Activated naive CD4-positive, alpha-beta T cell treated with anti-CD3 and anti-CD28 coated beads, Interleukin-2, amount 50 U/mL, for 16 hours (primary cell): Measurements from ENCODE around the gene NAALADL1.

Source experiments
- DNase-seq: peaks from one replicate; pipeline ENCODE4 v3.0.0-alpha.2; 2020

The NAALADL1 gene, protein sequence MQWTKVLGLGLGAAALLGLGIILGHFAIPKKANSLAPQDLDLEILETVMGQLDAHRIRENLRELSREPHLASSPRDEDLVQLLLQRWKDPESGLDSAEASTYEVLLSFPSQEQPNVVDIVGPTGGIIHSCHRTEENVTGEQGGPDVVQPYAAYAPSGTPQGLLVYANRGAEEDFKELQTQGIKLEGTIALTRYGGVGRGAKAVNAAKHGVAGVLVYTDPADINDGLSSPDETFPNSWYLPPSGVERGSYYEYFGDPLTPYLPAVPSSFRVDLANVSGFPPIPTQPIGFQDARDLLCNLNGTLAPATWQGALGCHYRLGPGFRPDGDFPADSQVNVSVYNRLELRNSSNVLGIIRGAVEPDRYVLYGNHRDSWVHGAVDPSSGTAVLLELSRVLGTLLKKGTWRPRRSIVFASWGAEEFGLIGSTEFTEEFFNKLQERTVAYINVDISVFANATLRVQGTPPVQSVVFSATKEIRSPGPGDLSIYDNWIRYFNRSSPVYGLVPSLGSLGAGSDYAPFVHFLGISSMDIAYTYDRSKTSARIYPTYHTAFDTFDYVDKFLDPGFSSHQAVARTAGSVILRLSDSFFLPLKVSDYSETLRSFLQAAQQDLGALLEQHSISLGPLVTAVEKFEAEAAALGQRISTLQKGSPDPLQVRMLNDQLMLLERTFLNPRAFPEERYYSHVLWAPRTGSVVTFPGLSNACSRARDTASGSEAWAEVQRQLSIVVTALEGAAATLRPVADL

DNA sequence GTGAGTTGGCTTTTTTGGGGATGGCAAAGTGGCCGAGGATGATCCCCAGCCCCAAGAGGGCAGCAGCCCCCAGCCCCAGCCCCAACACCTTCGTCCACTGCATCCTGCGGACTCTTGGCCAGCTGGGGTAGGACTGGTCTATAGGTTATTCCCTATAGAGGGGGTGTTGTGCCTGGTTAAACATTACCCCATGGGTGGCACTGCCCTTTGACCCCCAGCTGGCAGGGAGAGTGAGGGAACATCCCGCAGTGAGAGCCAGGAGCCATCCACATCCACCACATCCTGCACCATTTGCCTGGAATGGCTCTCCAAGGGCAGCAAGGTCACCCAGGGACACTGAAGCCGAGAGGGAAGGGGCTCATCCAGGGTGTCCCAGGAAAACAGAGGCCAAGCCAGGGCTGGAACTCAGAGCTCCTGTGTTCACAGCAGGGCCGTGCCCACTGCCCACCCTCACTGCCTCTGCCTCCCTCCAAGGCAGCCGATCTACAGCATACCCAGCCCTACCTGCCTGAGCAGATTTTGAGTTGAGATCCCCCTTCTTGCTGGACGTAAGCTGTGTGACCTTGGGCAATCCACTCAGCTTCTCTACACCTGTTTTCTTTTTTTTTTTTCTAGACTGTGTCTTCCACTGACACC, at the start of gene NAALADL1:
Gene NAALADL1 (minus strand): TSS at position 135 of the 636 bp plus-strand sequence. CDS start 32 bp downstream, at position 103.
- no peak for DNase-seq

DNA sequence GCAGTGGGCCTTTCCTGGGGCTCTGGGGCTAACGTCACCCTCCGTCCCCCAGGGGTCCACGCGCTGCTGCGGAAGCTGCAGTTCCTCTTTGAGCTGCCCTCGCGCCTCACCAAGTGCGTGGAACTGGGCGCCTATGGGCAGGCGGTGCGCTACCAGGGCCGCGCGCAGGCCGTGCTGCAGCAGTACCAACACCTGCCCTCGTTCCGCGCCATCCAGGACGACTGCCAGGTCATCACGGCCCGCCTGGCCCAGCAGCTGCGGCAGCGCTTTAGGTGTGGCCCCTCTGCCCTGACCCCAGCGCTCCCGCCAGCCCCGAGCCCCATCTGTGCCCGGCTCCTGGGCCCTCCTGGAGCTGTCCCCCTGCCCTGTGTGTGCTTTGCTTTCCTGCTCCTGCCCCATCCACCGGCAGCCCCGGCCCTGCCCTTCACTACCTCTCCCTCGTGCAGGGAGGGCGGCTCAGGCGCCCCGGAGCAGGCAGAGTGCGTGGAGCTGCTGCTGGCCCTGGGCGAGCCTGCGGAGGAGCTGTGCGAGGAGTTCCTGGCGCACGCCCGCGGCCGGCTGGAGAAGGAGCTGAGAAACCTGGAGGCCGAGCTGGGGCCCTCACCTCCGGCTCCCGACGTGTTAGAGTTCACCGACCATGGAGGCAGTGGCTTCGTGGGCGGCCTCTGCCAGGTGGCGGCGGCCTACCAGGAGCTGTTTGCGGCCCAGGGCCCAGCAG, 49.6 kb upstream of the NAALADL1 start:
- DNase-seq: no peak

DNA sequence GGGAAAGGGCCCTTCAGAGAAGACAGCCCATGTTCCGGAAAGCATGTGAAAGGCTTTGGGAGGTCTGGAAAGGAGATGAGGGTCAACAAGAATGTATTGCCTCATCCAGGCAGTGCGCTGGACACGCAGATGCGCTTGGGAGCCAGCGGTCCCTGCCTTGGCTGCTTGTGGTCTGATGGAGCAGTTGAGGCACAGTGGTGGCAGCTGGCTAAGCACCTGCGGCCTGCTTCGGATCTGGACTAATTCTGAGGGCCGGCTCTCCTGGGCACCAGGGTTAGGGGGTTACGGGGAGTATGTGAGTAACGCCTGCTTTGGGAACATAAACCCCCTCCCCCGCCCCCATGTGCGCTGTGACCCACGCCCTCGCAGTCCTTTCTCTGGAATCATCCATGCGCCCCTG, 48.7 kb upstream of the NAALADL1 start:
- DNase-seq: no peak

DNA sequence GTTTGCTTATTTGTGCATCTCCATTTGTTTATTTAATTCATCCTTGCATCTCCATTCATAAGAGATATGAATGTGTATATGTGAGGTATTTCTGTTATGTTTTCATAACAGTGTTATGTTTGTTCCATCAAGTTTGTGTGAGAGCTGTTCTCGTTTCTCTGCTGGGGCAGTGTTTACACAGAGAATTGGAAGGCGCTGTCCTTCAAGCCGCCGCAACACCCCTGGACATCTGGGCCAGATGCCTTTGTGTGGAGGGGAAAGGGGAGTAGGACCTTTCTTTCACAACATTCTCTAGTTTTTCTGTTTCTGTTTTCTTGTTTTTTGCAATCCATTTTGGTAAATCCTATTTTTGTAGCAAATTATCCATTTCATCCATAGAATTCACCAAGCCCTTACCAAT, 46.3 kb upstream of the NAALADL1 start:
- DNase-seq: no peak

DNA sequence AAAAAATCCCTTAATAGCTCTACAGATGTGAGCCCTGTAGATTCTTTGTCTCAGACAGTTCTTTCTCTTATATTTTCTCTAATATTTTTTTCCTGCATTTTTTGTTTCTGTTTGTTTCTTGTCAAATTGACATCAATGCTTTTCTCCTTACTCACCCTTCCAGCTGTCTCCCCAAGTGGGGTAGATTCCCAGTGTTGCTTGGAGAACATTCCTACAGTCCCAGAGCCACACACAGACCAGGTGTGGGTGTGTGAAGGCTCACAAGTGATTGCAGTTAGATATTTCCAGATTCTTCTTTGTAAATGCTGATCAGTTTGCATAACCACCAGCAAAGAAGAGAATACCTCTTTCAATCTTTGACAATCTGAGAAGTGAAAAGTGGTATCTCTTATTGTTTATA, 45.1 kb upstream of the NAALADL1 start:
- no peak for DNase-seq

DNA sequence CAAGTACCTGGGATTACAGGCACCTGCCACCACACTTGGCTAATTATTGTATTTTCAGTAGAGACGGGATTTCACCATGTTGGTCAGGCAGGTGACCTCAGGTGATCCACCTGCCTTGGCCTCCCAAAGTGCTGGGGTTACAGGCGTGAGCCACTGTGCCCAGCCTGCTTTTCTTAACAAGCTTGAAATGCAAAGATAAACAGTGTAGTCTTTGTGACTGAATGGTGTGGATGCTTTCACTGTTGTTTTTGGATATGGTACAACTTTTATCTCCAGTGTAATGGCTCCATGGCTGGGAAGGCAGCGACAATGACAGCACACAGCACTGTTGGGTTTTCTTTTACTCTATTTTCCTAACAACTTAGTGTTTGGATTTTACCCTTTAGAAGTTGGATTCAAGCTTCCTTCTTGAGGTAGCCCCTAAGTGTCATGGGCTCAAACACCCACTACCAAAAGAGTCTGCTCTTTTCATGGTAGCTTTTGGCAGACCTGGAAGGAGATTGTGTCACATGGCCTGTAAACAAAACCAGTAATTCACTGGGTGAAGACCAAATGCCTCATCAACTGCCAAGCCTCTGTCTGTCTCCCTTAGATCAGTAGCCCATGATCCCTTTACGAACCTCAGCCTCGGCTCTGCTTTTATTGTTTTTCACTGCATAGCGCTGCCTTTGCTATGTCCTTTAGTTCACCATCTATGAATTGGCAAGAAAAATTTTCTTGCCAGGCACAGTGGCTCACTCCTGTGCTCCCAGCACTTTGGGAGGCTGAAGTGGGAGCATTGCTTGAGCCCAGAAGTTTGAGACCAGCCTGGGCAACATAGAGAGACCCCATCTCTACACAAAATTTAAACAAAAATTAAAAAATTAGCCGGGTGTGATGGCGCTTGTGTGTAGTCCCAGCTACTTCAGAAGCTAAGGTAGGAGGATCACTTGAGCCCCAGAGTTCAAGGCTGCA, 44.1 kb upstream of the NAALADL1 start:
- DNase-seq: no peak

DNA sequence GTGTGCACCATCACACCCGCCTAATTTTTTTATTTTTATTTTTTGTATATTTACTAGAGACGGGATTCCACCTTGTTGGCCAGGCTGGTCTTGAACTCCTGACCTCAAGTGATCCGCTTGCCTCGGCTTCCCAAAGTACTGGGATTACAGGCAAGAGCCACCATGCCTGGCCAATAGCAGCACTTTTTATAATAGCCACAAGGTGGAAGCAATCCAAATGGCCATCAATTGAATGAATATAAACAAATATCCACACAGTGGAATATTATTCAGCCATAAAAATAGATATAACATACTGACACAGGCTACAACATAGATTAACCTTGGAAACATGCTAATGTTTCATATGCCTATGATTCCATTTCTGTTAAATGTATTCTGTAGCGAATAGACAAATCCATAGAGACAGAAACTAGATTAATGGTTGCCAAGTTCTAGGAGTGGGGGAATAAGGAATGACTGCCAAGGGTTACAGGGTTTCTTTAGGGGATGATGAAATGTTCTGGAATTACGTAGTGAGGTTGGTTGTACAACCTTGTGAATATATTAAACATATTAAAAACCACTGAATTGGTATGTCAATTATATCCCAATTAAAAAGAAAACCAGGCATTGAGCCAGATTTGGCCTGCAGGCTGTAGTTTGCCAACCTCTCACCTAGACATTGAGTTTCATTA, 42.5 kb upstream of the NAALADL1 start:
- no peak for DNase-seq

DNA sequence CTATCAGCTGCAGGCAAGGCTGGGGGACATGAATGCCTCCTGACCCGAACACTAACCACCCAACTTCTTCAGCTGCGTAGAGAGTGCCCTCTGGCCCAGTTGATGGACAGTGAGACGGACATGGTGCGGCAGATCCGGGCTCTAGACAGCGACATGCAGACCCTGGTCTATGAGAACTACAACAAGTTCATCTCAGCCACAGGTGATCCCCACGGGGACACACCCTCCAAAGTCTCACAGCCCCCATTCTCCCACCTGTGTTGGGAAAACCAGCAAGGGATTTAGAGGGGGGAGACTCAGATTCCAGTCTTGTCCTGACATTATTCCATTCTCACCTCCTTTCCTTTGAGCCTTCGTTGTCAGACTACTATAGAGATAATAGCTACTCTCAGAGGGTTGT, 38.6 kb upstream of the NAALADL1 start:
- no peak for DNase-seq

DNA sequence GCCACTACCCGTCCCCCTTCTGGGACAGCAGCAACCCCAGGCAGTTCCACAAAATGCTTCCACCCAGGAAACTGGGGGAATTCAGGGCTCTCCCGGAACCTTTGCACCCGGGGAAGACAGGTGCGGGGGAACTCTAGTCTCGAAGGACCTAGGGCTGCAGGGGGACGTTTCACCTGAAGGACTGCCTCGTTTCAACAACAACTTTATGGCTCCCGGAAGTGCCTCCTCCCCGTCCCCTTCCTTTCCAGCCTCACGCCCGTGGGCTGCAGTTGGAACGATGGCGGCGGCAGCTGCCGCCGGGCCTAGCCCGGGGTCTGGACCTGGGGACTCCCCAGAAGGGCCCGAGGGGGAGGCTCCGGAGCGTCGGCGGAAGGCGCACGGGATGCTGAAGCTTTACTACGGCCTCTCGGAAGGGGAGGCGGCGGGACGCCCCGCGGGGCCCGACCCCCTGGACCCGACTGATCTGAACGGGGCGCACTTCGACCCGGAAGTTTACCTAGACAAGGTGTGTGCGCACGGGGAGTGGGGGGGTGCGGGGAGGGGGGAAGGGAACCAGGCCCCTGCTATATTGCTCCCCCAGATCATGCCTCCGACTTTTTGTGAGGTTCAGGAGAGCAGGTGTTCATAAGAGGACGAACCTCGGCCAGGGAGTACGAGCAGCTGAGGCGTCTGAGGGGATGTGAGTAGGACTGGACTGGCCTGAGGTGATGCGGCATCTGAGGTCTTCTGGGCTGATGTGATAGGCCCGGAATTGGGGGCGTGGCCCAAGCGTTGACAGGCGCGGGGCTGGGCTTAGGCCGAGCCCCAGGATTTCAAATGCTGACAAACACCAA, 37.8 kb upstream of the NAALADL1 start, which contains the start of gene VPS51:
Gene VPS51 (plus strand): TSS at position 241 of the 833 bp plus-strand sequence. CDS start 37 bp downstream, at position 278.
- peak; percentile 84 for DNase-seq

DNA sequence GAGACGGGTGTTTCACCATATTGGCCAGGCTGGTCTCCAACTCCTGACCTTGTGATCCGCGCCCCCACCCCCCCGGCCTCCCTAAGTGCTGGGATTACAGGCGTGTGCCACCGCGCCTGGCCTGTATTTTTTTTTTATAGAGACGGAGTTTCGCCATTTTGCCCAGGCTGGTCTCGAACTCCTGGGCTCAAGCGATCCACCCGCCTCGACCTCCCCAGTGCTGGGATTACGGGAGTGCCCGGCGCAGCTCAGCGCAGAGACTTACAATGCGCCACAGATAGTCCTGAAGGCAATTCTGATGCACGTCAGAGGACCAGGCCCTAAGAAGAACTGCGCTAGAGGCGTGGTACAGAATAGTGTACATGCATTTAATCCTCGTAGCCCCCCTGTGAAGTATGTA, 37.1 kb upstream of the NAALADL1 start:
- DNase-seq: no peak

DNA sequence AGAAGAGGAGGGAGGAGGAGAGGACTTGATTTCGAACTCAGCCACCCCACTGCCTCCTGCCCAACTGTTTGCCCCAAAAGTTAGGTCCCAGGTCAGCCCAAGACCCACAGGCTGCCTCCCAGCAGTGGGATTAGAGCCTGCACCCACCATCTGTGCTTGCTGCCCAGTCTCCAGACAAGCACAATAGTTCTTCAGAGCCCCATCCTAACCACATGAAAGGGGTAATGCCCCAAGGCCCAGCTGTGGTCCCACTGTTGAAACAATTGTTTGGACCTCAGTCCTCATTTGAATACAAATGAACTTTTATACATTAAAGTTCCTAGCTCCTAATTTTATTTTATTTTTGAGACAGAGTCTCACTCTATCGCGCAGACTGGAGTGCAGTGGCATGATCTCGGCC, 32.3 kb upstream of the NAALADL1 start:
- no peak for DNase-seq

DNA sequence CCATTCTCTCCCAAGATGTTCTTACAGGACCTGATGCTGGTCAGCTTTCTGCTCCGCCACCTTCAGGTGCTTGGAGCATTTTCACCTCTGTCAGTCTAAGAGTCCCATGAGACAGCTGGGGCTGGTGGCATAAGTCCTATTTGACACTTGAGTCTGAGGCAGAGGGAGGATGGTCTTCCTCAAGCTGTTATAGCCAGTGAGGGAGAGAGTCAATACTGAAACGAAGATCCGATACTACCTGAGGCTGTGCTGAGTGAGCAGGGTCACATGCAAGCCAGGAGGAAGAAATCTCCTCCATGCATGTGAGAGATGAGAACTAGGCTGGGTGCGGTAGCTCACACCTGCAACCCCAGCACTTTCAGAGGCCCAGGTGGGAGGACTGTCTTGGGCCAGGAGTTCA, 31.3 kb upstream of the NAALADL1 start:
- DNase-seq: no peak

DNA sequence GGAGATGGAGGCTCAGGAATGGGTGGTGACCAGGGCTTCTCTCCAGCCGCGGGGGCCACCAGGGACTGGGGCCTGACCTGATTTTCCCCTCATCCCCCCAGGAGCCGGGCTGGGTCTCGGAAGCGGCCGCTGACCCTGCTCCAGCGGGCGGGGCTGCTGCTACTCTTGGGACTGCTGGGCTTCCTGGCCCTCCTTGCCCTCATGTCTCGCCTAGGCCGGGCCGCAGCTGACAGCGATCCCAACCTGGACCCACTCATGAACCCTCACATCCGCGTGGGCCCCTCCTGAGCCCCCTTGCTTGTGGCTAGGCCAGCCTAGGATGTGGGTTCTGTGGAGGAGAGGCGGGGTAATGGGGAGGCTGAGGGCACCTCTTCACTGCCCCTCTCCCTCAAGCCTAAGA, 29.5 kb upstream of the NAALADL1 start:
- no peak for DNase-seq

DNA sequence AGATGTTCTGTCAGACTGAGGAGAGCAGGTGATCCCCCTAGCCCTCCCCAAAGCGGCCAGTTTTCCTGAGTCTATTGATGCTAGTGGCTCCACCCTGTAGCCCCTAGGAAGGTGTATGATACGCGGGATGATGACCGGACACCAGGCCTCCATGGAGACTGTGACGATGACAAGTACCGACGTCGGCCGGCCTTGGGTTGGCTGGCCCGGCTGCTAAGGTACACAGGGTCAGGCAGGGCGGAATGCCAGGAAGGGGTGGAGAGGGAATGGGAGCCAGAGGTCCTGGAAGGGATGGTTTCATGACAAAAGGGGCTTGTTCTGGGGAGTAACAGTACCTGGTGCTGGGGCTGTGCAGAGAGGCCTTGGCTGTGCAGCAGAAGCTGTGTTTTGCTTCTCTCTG, 28.9 kb upstream of the NAALADL1 start:
- no peak for DNase-seq

DNA sequence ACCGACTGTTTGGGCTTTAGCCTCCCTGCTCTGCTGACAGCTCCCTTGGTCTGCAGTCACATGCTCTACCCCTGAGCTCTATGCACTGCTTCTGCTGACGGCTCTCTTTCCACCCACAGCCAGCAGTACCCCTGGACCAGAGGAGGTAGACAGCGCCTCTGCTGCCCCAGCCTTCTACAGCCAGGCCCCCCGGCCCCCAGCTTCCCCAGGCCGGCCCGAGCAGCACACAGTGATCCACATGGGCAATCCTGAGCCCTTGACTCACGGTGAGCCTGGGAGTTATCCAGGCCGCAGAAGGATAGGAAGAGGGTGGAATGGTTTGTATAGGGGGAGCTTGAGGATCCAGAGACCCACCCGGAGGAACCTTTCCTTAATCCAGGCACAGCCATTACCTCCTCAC, 28.5 kb upstream of the NAALADL1 start:
- DNase-seq: no peak

DNA sequence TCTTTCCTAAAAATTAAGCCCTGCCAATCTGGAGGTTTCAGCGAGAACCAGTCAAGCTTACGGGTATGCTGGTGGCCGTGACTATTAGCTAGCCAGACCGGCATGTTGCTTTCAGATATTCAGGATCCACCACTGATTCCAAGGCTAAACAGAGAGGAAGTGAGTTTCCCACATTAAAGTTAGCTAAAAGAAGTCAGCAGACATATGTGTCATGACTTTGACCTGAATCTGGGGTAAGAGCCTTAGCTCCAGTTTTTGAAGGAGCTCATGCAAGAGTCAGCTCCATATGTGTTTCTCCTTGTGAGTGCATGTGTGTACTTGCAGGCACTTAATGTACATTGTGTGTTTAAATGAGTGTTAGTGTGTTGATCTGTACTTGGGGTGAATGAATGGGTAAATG, 27.1 kb upstream of the NAALADL1 start:
- DNase-seq: no peak

DNA sequence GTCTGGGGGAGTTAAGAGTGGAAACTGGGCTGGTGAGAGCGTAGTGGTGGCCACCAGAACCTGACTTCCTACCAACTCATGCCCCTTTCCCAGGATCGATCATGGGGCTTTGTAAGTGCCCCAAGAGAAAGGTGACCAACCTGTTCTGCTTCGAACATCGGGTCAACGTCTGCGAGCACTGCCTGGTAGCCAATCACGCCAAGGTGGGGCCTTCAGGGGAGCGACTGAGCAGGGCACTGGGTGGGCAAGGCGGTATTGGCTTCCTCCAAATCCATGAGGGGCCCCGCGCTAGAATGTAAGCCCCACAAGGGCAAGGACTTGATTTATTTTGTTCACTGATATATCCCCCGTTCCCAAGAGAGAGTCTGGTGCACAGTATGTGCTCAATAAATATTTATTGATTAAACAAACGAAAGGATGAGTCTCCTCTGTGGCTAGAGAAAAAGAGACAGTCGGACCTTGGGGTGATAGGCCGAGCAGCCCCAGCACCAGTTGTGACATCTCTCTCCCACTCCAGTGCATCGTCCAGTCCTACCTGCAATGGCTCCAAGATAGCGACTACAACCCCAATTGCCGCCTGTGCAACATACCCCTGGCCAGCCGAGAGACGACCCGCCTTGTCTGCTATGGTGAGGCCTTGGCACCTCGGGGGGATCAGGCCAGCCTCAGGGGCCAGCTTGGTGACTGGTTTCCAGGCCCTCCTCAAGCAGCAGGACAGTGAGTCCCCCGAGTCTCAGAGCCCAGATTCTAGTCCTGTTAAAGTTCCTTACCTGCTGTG, 26.4 kb upstream of the NAALADL1 start:
- no peak for DNase-seq

DNA sequence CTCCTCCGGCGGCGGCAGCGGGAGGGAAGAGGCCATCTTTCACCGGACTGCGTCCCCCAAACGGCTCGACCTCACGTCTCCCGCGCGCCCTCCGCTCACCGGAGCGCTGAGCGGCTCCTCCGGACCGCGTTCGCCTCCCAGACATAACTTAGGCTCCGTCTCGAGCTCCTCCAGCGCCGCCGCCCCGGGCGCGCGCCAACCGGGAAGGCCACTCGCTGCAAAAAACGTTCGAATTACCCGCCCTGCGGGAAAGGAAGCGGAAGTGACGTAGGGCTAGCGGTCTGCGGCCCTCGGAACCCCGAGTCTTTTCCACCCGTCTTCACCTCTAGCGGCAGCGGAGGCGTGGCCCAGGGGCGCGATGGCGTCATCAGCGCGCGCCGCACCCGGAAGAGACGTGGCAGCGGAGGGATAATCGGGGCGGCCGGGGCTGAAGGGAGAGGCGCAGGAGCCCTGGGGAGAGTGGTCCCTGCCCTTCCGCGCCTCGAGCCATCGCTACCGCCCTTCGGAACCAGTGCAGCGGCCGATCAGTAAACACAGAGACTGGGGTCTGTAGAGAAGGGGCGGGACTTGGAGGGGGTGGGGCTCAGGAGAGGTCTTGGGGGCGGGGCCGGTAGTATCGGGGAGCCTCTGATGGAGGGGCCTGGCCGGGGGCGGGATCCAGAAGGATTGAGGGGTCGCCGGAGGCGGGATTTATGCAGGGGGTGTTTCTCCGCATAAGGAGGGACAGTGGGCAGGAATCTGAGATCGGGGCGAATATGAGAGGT, 25.7 kb upstream of the NAALADL1 start, which contains the start of the genes CDCA5 and ZFPL1:
Gene CDCA5 (minus strand): TSS at position 207 of the 764 bp plus-strand sequence. CDS start 62 bp downstream, at position 145.
Gene ZFPL1 (plus strand): TSS at position 389 of the 764 bp plus-strand sequence. CDS start 477 bp downstream, outside the sequence.
- peak; percentile 95 for DNase-seq
